GM04503 (cell line): ENCODE data around the gene PREP.
A peak's percentile ranks its signal among the peaks of the same experiment; 100 is the strongest.

Experiments used
- DNase-seq: peaks from one replicate; pipeline ENCODE4 v3.0.0-alpha.2; 2012; ENCODE audit warnings: low read depth

The PREP gene

GRCh38 chr6:105397987-105398386 lies 4.9 kb downstream of the PREP start:
- DNase-seq = no peak

- DNase-seq = no peak
These were observed 11.2 kb downstream of the PREP start for GRCh38 chr6:105391705-105392104.

DNA sequence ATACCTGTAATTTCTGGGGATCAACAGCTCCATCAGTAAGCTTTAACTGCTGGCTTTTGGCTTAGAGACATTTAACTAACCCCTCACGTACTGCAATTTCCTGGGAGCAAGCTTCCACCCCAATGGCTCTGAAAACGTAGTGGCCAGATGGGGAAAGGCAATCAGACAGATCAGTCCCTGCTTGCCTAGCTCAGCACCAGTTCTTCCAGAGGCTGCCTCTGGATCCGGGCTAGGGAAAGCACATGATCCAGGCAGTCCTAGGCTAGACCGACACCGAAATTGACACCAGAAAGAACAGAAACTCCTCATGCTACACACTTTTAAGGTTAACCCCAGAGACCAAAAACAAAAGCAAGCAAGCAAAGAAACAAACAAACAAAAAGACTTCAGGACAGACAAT lies 13.3 kb downstream of the PREP start:
- DNase-seq = no peak

- no peak for DNase-seq
These were observed 14.5 kb downstream of the PREP start for GRCh38 chr6:105388392-105388791.

DNA sequence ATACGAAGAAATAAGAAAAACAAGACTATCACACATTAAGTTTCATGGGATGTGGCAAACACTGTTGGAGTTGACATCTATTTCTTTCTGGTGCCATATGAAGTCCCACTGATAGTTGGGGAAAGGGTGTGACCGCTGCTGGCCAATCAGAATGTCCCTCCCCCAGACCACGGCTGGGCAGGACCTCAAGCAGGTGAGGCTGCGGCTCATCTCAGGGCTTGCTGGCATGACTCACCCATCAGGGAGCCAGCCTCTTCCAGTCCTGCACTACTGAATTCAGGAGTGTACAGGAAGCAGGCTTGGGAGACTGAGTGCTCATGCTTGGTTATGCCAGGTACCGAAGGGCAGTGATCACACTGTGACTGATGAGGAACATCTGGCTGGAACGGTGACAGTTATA lies 18.9 kb downstream of the PREP start:
- no peak for DNase-seq

GRCh38 chr6:105382958-105383357 lies 19.9 kb downstream of the PREP start:
- no peak for DNase-seq

DNA sequence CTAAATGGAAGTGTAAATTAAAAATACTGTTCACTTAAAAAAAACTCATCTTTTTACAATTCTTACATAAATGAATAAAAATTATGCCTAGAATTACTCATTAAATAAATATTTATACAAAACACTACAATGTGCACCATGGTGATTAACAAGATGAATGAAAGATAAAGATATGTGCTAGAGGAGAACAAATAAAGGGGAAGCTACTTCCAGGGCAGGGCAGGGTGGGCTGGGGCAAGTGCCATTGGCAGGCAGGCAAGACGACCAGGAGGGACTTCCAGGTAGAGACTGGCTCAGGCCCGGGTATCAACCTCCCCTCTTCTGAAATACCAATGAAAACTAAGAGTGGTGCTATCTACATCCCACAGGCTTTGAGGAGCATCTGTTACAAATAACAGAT lies 20.4 kb downstream of the PREP start:
- DNase-seq = no peak

GRCh38 chr6:105380634-105381033 lies 22.2 kb downstream of the PREP start:
- no peak for DNase-seq

DNA sequence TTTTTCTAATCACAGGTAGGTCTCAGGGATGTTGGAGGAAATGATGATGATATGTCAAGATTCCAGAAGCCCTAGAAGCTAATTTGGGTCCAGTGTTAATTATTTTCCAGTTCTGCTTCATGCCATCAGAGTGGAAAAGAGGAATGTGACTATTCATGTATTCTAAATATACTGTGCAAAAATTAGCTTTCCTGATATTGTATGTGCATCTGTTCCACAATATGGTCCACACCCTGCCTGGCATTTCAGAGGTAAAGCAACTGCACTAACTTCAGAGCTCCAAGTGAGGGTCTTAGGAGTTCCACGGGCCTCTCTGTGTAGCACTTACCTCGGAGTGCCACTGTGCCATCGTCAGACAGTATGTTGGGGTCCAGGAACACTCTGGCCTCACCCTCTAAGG lies 27.1 kb downstream of the PREP start:
- DNase-seq = no peak

GRCh38 chr6:105374010-105374420 lies 28.9 kb downstream of the PREP start:
- no peak for DNase-seq

GRCh38 chr6:105373481-105373880 lies 29.4 kb downstream of the PREP start:
- DNase-seq = no peak

DNA sequence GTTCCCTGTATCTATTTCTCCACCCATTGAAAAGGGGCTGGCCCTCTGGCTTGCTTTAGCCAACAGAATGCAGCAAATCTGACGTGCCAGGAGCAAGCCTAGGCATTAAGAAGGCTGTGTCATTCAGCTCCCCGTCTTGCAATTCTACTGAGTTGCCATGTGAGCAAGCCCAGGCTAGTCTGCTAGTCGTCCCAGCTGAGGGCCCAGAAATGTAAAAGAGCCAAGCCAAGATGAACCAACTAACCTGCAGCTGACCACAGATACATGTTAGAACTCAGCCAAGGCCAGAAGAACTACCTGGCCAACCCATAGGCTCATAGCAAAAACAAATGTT lies 30.1 kb downstream of the PREP start:
- no peak for DNase-seq

GRCh38 chr6:105372142-105372848 lies 30.6 kb downstream of the PREP start:
- DNase-seq = no peak

- no peak for DNase-seq
These were observed 32.5 kb downstream of the PREP start for GRCh38 chr6:105370351-105370750.

GRCh38 chr6:105369145-105369544 lies 33.7 kb downstream of the PREP start:
- no peak for DNase-seq

DNA sequence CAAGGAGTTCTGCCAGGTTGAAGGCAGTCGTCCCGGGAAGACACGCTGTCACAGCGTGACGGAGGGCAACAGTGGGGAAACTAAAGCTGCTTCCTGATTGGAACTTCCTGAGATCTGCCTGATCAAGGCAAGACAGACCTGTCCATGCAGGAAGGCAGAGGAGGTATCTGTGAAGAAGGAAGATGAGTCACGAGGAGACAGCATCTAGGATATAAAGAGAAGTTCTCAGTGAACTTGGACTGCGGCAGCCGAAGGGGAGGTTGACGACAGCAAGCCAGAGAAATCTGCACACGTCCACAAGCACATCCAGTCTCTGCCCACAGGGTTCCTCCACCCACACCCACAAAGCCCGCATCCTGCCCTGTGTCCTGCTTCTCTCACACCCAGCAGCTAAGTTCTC lies 38.6 kb downstream of the PREP start:
- DNase-seq = no peak

DNA sequence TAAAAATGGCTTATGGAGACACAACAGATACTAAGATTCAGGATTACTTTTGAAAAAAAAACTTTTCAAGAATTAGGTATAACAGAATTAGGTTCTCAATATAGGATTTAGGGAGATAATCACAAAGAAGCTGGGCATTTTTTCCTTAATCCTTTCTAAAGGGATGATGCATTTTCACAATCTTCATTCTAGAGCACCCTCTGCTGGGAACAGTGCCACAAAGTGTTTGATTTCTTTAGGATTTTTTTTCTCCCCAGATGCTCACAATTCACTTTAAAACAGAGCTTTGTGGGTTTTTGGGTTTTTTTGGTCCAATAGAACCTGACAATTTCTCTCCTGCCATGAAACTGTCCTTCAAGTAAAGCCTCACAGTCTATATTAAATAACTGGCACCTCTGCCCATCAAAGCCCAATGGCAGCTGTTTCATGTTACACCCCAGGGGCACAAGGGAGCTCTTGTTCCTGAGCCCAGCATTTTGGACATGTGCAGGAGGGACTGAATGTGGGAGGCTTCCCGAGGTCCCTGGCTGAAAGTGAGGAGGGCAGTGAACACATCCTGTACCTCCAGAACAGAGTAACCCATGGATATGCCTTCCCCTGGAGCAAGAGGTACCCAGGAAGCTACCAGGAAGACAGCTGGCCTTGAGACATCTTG lies 39.7 kb downstream of the PREP start:
- DNase-seq = no peak

GRCh38 chr6:105359419-105360370 lies 43.2 kb downstream of the PREP start:
- DNase-seq = peak; percentile 85

DNA sequence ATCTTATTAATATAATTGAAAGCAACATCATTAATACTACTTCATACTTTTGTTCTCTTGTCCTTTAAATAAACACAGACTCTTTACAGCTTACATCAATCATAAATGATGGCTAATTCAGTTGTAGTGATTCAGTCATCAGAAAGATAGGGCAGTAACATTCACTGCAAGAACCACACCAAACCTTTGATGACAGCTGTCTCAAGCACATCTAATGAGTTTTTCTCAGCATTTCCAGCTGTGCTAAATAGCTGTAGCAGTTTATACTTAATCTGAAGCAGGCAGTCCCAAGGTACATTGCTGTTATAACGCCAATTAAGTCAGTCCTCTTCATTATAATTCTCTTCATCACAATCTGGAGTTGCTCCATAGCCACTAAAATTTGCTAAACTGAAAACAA lies 45.7 kb downstream of the PREP start:
- no peak for DNase-seq

DNA sequence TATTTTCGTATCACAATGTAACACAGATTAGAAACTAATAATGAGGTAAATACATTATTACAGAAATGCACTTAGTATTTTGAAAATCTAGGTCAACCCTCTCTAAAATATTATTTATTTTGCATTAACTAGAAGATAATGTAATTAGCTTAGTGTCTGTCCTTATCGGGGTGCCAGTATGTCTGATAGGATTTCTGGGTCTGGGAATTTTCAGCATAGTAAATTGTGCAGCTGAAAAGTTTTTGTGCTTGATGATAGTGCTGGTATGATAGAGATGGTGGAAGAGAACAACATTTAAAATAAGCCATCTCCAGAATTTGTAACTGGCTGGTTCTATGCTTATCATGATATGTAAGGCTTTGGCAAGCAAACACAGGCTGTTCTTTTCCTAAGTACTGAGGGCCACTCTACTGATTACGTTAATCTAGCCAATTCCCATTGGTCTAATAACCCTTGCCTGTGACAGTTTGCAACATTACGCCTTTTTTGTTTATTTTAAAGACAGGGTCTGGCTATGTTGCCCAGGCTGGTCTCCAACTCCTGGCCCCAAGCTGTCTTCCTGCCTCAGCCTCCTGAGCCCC lies 50.8 kb downstream of the PREP start:
- no peak for DNase-seq

- DNase-seq = no peak
These were observed 54.0 kb downstream of the PREP start for GRCh38 chr6:105348897-105349296.

DNA sequence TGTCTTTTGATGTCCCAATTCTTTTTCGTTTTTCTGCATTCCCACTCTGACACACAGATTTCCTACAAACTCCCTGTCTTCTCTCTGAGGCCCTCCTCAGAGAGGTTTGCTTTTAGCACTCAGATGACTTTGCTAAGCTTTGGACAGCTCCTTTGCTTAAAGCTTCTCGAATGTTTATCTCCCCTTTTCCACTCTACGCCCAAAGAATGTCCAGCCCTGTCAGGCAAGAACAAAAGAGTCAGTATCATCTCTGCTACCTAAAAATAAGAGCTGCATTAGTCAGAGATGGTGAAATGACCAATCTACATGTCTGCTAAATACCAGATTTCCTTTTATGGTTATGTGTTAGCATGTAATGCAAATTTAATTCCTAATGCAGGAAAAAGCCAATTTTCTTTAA lies 56.8 kb downstream of the PREP start:
- peak; percentile 54 for DNase-seq

GRCh38 chr6:105345506-105345905 lies 57.4 kb downstream of the PREP start:
- DNase-seq = no peak
